T-helper 1 cell treated with Interleukin-12 subunit alpha and Interleukin-12 subunit beta and Interleukin-4 antibody, amounts not matched to agents 30 ng/mL and 1 ng/mL, for 36 hours (primary cell): ENCODE results near the gene C1QA. TPM values are rescaled to one million over a fixed set of nuclear protein-coding genes. Genes with fewer than 3 reads are reported as not detected.

ENCODE experiments used
- intact Hi-C: fragments of 100-400 bp; cut with micrococcal nuclease; formaldehyde crosslinking; loops from one replicate; pipeline ENCODE4 v1.15.1; 2024
- total RNA-seq: library from RNA; stranded (reverse); gene quantifications from 2 replicates; pipeline ENCODE4 v1.2.3, GENCODE V29; 2022

The C1QA gene, protein sequence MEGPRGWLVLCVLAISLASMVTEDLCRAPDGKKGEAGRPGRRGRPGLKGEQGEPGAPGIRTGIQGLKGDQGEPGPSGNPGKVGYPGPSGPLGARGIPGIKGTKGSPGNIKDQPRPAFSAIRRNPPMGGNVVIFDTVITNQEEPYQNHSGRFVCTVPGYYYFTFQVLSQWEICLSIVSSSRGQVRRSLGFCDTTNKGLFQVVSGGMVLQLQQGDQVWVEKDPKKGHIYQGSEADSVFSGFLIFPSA
- not detected in 2 replicates for total RNA-seq

DNA sequence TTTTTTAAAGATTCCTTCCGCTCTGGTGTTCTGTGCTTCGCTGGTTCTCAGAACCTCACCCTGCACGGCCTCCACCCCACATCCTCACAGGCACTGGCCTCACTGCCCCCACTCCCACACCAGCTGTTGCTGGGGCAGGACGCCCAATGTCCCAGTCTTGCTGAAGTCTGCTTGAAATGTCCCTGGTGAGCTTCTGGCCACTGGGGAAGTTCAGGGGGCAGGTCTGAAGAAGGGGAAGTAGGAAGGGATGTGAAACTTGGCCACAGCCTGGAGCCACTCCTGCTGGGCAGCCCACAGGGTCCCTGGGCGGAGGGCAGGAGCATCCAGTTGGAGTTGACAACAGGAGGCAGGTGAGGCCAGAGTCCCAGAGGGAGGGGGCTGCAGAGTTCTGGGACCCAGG, at the start of gene C1QA:
Gene C1QA, plus strand, starts transcription at position 276 of the 400 bp plus-strand sequence. CDS start 989 bp downstream, outside the sequence.
- intact Hi-C loops = no loop called here

DNA sequence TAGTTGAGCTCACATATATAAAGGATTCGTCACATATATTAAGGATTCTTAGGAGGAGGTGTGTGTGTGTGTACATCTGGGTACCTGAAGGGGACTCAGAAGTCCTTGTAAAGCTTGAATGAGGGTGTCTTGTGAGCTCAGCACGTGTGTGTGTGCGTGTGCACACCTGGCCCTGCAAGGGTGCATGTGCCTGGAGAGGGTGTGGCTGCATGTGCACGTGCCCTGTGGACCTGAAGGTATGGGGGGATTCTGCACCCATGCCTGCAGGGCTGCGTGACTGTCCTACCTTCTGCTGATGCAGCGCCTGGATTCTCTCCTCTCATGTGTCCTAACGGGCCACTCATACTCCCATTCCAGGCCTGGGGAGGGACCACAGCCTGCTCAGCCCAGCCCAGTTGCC, 49.2 kb upstream of the C1QA start:
- intact Hi-C loops = no loop called here

DNA sequence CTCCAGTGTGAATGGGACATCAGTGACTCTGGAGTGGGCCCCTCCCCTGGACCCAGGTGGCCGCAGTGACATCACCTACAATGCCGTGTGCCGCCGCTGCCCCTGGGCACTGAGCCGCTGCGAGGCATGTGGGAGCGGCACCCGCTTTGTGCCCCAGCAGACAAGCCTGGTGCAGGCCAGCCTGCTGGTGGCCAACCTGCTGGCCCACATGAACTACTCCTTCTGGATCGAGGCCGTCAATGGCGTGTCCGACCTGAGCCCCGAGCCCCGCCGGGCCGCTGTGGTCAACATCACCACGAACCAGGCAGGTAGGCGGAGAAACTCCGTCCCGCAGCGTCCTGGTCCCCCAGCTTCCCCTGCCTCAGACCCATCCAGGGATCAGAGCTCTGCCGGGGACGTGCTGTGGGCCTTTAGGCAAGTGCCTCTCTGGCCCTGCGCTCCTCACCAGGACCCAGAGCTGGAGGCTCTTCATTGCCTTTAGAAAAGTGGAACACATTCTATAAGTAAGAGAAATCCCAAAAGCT, 47.5 kb upstream of the C1QA start:
- intact Hi-C loops = no loop called here

DNA sequence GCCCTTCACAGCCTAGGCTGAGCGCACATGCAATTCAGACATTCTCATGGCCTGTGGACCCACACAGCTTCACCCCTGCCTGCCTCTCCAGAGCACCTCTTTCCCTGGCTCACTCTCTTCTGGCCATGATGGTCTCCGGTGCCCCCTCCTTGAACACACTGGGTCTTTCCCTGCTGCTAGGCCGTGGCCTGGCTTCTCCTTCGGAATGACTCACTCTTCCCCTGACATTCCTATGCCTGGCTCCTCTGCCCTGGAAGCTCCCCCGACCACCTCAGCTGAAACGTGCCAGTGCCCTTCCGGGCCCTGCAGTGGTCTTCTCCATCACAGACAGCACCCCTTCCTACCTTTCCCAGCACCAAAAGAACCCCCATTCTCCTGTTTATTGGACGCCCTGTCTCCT, 44.9 kb upstream of the C1QA start:
- intact Hi-C loops = no loop called here

DNA sequence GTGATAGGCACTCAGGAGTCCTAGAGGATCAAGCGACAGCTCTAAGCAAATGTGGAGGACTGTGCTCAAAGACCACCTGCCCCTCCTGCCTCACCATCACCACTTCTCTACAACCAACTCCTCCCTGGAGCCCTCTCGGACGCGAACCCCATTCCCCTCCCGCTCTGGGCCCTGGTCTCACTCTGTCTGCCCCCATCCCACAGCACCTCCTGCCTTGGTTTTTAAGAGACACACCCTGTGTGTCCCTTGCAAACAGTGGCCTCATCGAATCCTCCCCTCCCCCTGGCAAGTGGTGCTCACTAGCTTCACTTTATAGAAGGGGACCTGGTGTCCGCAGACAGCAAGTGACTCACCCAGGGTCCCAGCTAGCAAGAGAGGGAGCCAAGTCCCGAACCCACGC, 44.4 kb upstream of the C1QA start:
- intact Hi-C loops = no loop called here

DNA sequence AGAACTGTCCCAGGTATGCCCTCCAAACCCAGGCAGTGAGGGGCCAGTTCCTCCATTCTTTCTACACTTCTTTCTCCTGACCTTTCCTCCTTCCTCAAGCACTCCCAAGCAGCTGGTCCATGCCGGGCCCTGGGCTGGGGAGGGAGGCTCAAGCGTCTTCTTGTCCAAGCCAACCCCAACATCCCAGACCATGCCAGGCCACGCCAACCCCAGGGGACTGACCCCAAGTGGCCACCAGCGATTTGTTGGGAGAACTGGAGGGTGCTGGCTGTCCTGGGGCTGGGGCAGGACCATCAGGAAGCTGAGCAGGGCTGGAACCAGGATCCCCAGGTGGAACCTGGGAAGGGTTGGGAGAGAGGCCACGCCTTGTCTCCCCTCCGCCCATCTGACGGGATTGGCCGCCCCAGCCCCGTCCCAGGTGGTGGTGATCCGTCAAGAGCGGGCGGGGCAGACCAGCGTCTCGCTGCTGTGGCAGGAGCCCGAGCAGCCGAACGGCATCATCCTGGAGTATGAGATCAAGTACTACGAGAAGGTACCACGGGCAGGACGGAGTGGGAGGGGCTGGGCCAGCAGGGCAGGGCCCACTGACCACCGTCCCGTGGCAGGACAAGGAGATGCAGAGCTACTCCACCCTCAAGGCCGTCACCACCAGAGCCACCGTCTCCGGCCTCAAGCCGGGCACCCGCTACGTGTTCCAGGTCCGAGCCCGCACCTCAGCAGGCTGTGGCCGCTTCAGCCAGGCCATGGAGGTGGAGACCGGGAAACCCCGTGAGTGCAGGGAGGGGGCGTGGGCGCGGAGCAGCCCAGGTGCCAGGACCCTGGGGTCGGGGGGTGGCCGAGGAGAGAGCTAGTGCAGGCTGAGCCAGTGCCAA, 43.3 kb upstream of the C1QA start:
- intact Hi-C loops = no loop called here

DNA sequence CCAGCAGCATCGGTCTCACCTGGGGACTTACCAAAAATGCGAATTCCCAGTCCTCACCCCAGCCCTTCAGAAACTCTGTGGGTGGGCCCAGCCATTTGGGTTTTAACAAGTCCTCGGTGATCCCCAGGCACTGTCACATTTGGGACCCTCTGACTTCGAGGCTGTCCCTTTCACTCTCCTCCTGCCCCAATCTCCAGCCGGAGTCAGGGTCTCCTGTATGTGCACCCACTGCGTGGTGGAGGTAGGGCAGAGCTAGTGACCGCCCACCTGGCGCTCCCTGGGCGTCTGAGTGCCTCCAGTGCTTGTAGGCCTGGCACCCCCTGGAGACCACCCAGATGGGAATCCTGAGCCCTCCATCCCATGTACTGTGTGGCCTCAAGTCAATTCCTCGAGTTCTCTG, 42.0 kb upstream of the C1QA start:
- intact Hi-C loops = no loop called here

DNA sequence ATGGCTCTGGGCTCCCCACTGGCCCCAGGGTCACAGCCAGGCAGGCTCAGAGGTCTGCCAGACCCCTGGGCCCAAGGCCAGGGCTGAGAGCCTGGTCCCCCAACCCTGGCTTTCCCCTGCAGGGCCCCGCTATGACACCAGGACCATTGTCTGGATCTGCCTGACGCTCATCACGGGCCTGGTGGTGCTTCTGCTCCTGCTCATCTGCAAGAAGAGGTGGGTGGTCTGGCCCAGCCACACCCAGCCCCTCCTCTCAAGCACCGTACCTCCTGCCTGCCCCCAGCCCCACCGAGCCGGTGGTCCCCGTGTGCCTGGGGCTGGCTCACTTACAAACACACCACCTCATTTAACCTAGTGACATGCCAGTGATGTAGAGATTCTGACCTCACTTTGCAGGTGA, 41.3 kb upstream of the C1QA start:
- intact Hi-C loops = no loop called here

DNA sequence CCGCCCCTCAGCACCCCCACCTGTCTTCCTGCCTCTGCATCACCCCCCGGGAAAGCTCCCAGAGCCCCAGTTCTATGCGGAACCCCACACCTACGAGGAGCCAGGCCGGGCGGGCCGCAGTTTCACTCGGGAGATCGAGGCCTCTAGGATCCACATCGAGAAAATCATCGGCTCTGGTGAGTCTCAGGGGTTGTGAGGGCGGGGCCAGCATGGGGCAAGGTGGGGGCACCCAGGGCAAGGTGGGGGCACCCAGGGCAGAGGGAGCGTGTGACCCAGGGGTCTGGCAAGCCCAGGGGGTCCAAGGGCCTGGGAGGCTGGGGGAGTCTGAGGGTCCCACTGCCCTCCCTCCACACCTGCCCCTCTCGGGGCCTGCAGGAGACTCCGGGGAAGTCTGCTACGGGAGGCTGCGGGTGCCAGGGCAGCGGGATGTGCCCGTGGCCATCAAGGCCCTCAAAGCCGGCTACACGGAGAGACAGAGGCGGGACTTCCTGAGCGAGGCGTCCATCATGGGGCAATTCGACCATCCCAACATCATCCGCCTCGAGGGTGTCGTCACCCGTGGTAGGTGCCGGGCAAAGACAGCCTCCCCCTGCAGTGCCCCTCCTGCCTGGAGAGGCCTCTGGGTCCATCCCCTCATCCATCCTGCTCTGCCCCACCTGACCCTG, 39.0 kb upstream of the C1QA start:
- intact Hi-C loops = no loop called here

DNA sequence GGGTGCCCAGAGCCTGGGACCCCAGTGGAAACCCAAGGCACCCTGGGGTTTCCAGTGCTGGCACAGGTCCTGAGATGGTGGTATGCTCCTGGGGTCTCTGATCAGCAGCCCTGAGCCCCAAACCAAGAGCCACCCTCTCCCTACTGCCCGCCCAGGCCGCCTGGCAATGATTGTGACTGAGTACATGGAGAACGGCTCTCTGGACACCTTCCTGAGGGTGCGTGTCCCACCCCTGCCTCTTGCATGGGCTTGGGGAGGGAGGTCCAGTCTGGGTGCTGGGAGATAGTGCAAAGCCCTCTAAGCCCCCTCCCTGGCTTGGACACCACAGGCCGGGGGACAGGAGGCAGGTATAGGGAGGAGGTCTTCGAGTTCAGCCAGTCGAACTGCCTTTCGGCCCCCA, 38.4 kb upstream of the C1QA start:
- intact Hi-C loops = no loop called here

DNA sequence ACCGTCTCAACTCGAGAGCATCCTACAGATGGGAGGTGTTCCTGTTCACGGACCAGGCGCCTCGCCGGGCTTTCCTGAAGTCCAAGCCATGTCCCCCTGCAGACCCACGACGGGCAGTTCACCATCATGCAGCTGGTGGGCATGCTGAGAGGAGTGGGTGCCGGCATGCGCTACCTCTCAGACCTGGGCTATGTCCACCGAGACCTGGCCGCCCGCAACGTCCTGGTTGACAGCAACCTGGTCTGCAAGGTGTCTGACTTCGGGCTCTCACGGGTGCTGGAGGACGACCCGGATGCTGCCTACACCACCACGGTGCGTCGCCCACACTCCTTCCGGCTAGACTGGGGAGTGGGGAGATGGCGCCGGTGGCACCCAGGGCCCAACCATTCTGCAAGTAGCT, 37.7 kb upstream of the C1QA start:
- intact Hi-C loops = no loop called here

DNA sequence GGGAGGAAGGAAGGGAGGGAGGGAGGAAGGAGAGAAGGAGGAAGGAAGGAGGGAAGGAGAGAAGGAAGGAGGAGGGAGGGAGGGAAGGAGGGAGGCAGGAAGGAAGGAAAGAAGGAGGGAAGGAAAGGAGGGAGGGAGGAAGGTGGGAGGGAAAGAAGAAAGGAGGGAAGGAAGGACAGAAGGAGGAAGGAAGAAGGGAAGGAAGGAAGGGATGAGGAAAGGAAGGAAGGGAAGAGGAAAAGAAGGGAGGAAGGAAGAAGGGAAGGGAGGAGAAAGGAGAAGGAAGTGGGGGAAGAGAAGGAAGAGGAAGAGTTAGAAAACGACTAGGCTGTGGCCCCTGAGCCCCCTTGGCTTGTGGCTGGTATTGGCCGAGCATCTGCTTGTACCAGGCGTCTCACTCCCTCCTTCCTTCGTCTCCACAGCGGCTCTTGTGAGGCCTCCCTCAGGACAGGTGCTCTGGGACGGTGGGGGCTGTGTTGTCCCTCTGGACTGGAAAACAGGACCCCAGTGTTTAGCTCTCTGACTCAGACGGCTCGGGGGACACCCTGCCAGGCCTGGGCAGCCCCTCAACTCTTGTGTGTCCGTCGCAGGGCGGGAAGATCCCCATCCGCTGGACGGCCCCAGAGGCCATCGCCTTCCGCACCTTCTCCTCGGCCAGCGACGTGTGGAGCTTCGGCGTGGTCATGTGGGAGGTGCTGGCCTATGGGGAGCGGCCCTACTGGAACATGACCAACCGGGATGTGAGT, 36.2 kb upstream of the C1QA start:
- intact Hi-C loops = no loop called here

DNA sequence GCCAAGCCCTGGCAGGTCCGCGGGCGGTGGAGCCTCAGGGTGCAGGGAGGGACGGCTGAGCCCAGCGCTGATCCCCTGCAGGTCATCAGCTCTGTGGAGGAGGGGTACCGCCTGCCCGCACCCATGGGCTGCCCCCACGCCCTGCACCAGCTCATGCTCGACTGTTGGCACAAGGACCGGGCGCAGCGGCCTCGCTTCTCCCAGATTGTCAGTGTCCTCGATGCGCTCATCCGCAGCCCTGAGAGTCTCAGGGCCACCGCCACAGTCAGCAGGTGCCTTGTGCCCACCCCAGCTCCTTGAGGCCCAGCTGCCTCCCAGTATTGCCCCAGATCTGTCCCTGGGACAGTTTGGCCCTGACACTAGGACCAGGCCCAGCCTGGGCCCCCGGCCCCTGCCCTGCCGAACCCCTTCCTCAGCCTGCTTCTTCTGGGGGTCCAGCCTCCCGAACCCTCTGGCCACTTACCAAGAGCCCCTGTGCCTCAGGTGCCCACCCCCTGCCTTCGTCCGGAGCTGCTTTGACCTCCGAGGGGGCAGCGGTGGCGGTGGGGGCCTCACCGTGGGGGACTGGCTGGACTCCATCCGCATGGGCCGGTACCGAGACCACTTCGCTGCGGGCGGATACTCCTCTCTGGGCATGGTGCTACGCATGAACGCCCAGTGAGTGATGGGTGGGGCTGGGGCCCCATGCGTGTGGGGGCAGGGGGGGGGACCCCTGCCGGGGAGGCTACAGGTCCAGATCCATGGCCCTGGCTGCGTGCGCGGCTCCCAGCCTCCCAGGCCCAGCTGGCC, 35.4 kb upstream of the C1QA start:
- intact Hi-C loops = no loop called here

DNA sequence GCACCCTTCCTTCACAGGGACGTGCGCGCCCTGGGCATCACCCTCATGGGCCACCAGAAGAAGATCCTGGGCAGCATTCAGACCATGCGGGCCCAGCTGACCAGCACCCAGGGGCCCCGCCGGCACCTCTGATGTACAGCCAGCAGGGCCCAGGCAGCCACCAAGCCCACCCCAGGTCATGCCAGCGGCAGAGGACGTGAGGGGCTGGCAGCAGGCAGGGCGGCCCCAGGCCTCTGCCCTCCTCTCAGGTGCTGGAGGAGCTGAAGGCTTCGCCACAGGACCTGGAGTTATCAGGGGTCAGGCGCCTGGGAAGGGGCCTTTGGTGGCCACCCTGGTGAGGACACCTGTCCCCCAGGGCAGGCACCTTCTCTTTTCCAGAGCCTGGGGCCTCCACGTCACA, 34.8 kb upstream of the C1QA start:
- intact Hi-C loops = no loop called here

DNA sequence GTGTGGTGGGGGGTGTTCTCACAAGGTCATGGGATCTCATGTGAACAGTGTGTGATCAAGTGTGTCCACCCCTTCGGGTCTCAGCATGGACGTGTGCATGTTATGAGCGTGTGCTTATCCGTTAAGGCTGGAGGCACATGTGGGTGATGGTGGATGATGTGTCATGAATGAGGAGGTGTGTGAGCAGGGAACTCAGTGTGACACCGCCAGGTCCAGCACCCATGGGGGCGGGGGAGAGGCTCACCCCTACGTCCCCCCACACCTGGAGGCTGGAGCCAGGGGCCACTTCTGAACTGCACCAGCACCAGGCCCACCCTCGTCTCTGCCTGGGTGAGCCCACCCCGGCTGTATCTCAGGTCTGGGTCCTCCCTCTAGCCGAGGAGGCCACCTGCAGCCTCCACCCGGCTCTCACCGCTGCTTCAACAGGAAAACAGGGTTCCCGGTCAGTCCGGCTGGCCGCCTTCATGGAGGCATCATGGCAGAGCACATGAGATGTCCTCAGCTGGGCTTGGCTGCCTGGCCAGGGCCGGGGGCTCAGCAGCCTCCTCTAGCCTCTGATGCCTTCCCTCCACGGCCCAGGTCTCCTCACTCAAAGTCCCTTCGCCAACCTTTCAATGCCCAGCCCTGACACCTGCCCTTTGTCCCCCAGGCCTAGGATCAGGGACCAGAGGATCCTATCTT, 34.2 kb upstream of the C1QA start:
- intact Hi-C loops = no loop called here

DNA sequence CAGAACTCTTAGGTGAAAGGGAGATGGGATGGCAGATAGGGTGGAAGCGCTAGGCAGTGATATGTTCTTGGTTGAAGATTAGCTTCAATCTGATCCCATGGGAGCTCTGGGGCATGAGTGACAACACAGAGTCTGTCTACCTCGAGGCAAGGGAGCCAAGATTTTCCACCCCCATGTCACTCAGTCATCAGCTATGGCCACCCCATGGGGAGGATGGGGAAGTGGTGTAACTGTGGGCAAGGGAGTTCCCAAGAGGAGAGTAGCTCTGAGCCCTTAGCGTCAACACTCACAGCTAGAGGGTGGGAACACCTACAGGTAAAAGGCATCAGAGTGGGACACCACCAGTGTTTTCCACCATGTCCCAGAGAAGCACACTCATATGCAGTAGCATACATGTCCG, 30.3 kb upstream of the C1QA start:
- intact Hi-C loops = no loop called here

DNA sequence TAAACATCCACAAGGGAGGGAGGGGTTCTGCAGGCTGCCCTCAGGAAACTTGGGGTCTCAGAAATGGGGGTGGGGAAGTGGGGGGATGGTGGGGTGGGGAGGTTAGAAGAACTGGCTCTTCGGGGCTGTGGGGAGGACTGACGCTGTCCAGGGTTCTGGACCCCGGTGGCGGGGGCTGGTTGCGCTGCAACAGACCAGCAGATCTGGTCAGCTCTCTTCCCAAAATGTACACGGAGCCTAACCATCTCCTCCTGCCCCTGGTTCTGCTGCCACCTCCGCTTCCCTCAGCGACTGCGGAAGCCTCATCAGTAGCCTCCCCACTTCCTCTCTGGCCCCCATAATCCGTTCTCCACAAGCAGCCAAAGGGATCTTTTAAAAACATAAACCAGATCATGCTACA, 29.3 kb upstream of the C1QA start:
- intact Hi-C loops = no loop called here

DNA sequence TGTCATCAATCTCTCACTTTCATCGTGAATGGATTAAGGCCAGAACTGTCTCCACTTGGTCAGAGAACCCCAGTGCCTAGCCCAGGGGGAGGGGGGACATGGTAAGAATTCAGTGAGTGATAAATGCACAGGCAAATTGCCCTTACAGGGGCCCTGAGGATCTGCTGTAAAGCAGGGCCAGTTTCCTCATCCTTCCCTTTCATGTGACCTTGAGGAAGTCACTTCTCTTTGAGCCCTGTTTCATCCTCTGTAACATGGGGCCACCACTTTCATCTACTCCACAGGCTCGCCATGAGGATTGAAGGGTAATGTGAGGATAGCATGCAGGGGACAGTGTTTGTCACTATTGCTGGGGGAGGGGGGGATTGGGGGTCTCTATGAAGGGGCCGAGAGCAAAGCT, 28.1 kb upstream of the C1QA start:
- intact Hi-C loops = no loop called here

DNA sequence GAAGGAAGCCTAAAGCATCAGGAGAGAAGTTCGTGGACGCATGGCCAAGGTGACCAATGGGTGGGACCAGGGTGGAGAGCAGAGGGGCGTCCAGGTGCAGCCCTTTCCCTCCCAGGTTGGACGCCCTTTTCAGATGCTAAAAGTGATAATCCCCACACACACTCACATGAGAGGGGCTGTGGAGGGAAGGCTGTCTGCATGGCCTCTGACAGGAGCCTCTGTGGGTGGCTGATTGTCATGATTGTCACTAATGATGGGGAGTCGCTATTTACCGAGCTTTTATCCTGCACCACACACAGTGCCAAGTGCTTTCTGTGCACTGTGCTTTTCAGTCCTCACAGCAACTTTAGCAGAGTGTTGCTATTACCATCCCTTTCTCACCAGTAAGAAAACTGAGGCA, 27.1 kb upstream of the C1QA start:
- intact Hi-C loops = no loop called here

DNA sequence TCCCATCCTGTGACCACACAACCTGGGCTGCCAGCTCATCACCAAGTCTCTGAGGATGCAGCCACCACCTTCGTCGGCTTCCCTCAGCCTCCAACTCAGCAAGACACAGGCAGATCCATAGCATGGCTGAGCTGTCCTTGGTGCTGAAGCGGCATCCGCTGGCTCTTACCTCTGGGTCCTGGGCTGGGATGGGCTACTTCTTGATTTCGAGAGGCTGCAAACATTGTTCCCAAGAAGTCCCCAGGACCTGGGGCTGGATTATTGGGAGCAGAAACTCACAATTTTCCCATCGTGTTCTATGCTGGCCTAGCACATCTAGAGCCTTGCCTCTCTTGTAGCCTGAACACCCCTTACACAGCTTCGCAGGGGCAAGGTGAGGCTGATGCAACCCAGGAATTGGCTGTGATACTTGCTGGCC, 24.9 kb upstream of the C1QA start:
- intact Hi-C loops = no loop called here
